Dermis lymphatic vessel endothelial cell (primary cell): ENCODE measurements around the gene PCTP. TPM values are rescaled to one million over a fixed set of nuclear protein-coding genes. Genes with fewer than 3 reads are reported as not detected.

Experiments used
- total RNA-seq: library from RNA; depleted of rRNA; stranded (reverse); fragments of >200 nt; gene quantifications from 2 replicates; pipeline ENCODE4 v1.2.1, GENCODE V29; 2014

PCTP gene
- 26.4 and 30.5 TPM in 2 replicates for total RNA-seq

DNA sequence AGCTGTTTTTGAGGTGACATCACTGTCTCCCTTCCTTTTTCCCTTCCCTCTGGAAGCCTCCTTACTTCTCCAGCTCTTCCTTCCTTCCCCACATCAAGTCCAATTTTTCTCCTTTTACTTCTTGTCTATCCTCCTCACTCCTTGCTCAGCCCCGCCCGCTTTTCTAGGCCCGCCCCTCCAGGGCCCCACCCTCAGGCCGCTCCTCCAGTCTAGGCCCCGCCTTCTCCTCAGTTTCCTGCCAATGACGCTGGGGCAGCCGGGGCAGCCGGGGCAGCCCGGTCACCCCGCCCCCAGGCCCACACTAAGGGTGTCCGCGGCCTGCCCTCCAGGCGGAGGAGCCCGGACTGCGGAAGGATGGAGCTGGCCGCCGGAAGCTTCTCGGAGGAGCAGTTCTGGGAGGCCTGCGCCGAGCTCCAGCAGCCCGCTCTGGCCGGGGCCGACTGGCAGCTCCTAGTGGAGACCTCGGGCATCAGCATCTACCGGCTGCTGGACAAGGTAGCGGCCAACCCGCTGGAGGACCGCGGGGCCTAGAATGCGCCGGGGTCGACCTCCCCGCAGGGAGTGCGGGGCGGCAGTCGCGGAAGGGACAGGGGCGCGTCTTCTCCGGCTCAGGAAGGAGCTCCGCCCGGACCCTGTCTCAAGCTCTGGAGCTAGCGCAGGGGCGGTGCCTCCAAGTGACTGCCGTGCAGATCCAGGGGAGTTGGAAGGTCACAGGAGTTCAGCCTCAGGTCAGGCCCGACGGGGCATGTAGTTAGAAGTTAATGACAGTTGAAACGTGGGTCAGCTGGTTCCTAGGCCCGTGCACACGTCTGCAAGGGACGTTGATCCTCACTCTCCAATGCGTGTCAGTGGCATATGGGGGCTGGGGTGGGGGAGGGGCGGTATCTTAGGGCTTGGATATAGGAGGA is at the start of gene PCTP:
Gene PCTP, plus strand, starts transcription at position 302 of the 908 bp plus-strand sequence. Its CDS starts 53 bp downstream, at position 355.

DNA sequence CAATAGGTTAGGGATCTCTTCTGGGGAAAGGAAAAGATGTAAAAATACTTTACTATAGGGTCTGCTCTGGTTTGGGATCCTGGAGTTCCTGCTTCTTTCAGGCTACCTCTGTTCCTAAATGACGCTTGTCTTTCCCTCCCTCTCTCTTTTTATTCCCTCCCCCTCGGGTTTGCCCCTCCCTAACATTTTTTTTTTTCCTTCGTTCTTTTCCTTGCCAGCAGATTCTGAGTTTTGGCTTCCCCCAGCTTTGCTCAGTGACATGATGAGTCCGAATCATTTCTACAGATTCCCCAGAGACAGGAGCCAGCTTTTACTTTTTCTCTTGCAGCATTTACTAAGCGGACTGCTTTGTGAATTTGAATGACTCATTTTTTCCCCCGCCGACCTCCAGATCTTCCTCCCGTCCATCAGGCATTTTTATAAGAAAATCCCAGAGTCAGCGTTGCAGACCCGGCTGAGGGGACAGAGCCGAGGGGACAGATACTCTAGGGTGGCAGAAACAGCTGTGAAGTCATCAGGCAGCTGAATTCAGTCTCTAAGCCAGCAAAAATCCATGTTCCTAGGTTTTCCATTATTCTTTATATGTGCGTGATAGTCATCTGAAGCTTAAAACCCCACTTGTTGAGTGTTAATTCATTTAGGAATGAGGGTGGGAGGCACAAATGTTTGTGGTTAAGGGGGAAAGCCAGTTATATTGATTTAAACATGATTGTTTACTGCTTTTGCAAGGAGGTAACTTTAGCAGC is 27.9 kb upstream of the PCTP start, which contains the start of gene TMEM100:
Gene TMEM100, minus strand, starts transcription at position 123 of the 746 bp plus-strand sequence. CDS start 1,794 bp downstream, outside the sequence.

Other genes starting within 250 kb of the PCTP start
- gene SMIM36, start 239.6 kb upstream of the PCTP start, total RNA-seq, result not detected in 2 replicates
- gene TMEM100, start 28.2 kb upstream of the PCTP start, total RNA-seq, result 4.8 and 8.1 TPM in 2 replicates